Measurements from ENCODE around the gene CLEC18B. TPM values are rescaled to one million over a fixed set of nuclear protein-coding genes. Genes with fewer than 3 reads are reported as not detected.
"Not testable (repeated sequence)": the region's sequence is repeated elsewhere in the genome, so short reads cannot be mapped to it uniquely, and the experiment has no call there.

Gene CLEC18B
- total RNA-seq, 1 experiment from 2014 or later: 0.87 TPM

- H3F3A ChIP-seq (ENCODE audit: low read length, unreplicated experiment); CTCF ChIA-PET; H3K9me3 ChIP-seq (ENCODE audit: low read length); H3K4me2 ChIP-seq (ENCODE audit: low read length); POLR2A ChIA-PET (ENCODE audit: unreplicated experiment); DNase-seq; H3K27ac ChIP-seq (ENCODE audit: low read length); H2AFZ ChIP-seq (ENCODE audit: low read length); ATAC-seq; H4K20me1 ChIP-seq (ENCODE audit: low read length); H3K9ac ChIP-seq (ENCODE audit: low read length); H3K79me2 ChIP-seq (ENCODE audit: low read length); BruUV-seq (replicated peaks); H3K9me2 ChIP-seq (replicated peaks; ENCODE audit: low read length); H3K36me3 ChIP-seq (ENCODE audit: low read depth, low read length); H3K4me3 ChIP-seq (ENCODE audit: low read length); H3K4me1 ChIP-seq (ENCODE audit: insufficient read depth, low read length); intact Hi-C loops (cut with micrococcal nuclease); H3K27me3 ChIP-seq (ENCODE audit: low read length): not testable (repeated sequence)
These were observed 11.0 kb downstream of the CLEC18B start for GRCh38 chr16:74410057-74410957.

DNA sequence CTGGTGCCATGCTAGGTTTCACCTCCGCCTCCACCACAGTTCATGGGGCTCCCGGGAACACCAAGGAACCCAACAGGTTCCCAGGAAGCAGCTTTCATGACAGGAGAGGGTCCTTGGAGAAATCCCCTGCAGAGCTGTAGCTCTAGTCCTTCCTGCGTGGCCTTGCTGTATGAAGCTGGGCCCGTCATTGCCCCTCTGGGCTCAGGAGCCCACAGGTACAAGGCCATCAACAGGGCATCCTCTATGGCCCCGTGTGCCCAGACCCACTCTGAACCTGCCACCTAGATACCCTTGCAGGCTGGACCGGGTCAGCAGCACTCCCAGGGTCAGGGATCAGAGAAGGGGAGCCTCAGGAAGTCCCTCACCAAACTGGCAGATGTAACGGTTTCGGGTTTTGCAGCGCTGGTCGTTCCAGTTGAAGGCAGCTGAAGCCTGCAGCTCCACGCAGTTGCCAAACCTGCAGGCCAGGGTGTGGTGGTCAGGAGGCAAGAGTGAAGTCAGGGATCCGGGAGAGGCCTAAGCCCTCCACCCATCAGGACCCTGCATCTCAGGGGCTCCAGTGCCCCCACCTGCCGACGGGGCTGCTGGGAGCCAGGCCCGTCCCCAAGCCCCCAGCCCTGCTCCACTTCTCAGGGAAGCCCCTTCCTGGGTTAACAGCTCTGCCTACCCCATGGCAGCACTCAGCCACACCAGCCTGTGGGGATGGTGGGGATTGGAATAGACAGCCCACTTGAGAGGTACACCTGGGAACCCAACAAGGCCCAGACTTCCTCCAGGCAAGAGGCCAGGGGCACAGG is 11.9 kb downstream of the CLEC18B start:
- H4K20me1 ChIP-seq (ENCODE audit: low read length); H3K9ac ChIP-seq (ENCODE audit: low read length); POLR2A ChIA-PET (ENCODE audit: unreplicated experiment); H3K9me3 ChIP-seq (ENCODE audit: low read length); H3K79me2 ChIP-seq (ENCODE audit: low read length); H3K4me2 ChIP-seq (ENCODE audit: low read length); H3K36me3 ChIP-seq (ENCODE audit: low read depth, low read length); ATAC-seq; H3K4me3 ChIP-seq (ENCODE audit: low read length); H3K27me3 ChIP-seq (ENCODE audit: low read length); DNase-seq; H2AFZ ChIP-seq (ENCODE audit: low read length); intact Hi-C loops (cut with micrococcal nuclease); CTCF ChIA-PET; BruUV-seq (replicated peaks); H3K27ac ChIP-seq (ENCODE audit: low read length); H3K9me2 ChIP-seq (replicated peaks; ENCODE audit: low read length); H3F3A ChIP-seq (ENCODE audit: low read length, unreplicated experiment); H3K4me1 ChIP-seq (ENCODE audit: insufficient read depth, low read length): not testable (repeated sequence)

DNA sequence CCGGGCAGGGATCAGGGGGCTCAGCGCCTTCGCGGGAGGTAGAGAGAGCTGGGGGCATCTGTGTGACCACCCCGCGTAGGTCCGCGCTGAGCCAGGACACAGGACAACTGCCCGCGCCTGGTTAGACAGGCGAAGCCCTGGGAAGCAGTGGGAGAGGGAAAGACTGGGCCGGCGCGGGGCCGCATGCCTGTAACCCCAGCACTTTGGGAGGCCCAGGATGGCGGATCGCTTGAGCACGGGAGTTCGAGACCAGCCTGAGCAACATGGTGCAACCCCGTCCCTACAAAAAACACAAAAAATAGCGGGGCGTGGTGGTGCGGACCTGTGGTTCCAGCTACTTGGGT is 13.9 kb downstream of the CLEC18B start:
- POLR2A ChIA-PET (ENCODE audit: unreplicated experiment); intact Hi-C loops (cut with micrococcal nuclease); H3K9ac ChIP-seq (ENCODE audit: low read length); DNase-seq; ATAC-seq; CTCF ChIA-PET; BruUV-seq (replicated peaks); H3K36me3 ChIP-seq (ENCODE audit: low read depth, low read length); H3K9me3 ChIP-seq (ENCODE audit: low read length); H3K27ac ChIP-seq (ENCODE audit: low read length); H3K4me1 ChIP-seq (ENCODE audit: insufficient read depth, low read length); H4K20me1 ChIP-seq (ENCODE audit: low read length); H3K4me2 ChIP-seq (ENCODE audit: low read length); H3K79me2 ChIP-seq (ENCODE audit: low read length); H3K27me3 ChIP-seq (ENCODE audit: low read length); H3K9me2 ChIP-seq (replicated peaks; ENCODE audit: low read length); H3F3A ChIP-seq (ENCODE audit: low read length, unreplicated experiment); H2AFZ ChIP-seq (ENCODE audit: low read length); H3K4me3 ChIP-seq (ENCODE audit: low read length): not testable (repeated sequence)

GRCh38 chr16:74406600-74407361 is 14.5 kb downstream of the CLEC18B start:
- H3K79me2 ChIP-seq (ENCODE audit: low read length); POLR2A ChIA-PET (ENCODE audit: unreplicated experiment); H3K9ac ChIP-seq (ENCODE audit: low read length); H3F3A ChIP-seq (ENCODE audit: low read length, unreplicated experiment); H3K4me1 ChIP-seq (ENCODE audit: insufficient read depth, low read length); H3K27ac ChIP-seq (ENCODE audit: low read length); intact Hi-C loops (cut with micrococcal nuclease); H3K9me3 ChIP-seq (ENCODE audit: low read length); H3K4me3 ChIP-seq (ENCODE audit: low read length); H3K4me2 ChIP-seq (ENCODE audit: low read length); H2AFZ ChIP-seq (ENCODE audit: low read length); DNase-seq; H3K36me3 ChIP-seq (ENCODE audit: low read depth, low read length); CTCF ChIA-PET; H4K20me1 ChIP-seq (ENCODE audit: low read length); H3K9me2 ChIP-seq (replicated peaks; ENCODE audit: low read length); H3K27me3 ChIP-seq (ENCODE audit: low read length): not testable (repeated sequence)
- TSS peak; percentile 90 for BruUV-seq (replicated peaks)
- peak; percentile 66 for ATAC-seq

GRCh38 chr16:74404148-74404933 is 16.9 kb downstream of the CLEC18B start:
- H3K9me3 ChIP-seq (ENCODE audit: low read length); H3F3A ChIP-seq (ENCODE audit: low read length, unreplicated experiment); CTCF ChIA-PET; DNase-seq; H3K9ac ChIP-seq (ENCODE audit: low read length); H3K79me2 ChIP-seq (ENCODE audit: low read length); H3K4me3 ChIP-seq (ENCODE audit: low read length); H3K4me2 ChIP-seq (ENCODE audit: low read length); intact Hi-C loops (cut with micrococcal nuclease); BruUV-seq (replicated peaks); POLR2A ChIA-PET (ENCODE audit: unreplicated experiment); H4K20me1 ChIP-seq (ENCODE audit: low read length); H3K4me1 ChIP-seq (ENCODE audit: insufficient read depth, low read length); H3K36me3 ChIP-seq (ENCODE audit: low read depth, low read length); H3K27me3 ChIP-seq (ENCODE audit: low read length); ATAC-seq; H3K9me2 ChIP-seq (replicated peaks; ENCODE audit: low read length); H3K27ac ChIP-seq (ENCODE audit: low read length); H2AFZ ChIP-seq (ENCODE audit: low read length): not testable (repeated sequence)

- DNase-seq; H3K4me3 ChIP-seq (ENCODE audit: low read length); H3K36me3 ChIP-seq (ENCODE audit: low read depth, low read length); H2AFZ ChIP-seq (ENCODE audit: low read length); intact Hi-C loops (cut with micrococcal nuclease); H3F3A ChIP-seq (ENCODE audit: low read length, unreplicated experiment); BruUV-seq (replicated peaks); H3K27me3 ChIP-seq (ENCODE audit: low read length); ATAC-seq; POLR2A ChIA-PET (ENCODE audit: unreplicated experiment); H3K9me3 ChIP-seq (ENCODE audit: low read length); H3K79me2 ChIP-seq (ENCODE audit: low read length); CTCF ChIA-PET; H3K27ac ChIP-seq (ENCODE audit: low read length); H3K4me2 ChIP-seq (ENCODE audit: low read length); H3K9me2 ChIP-seq (replicated peaks; ENCODE audit: low read length); H4K20me1 ChIP-seq (ENCODE audit: low read length); H3K9ac ChIP-seq (ENCODE audit: low read length); H3K4me1 ChIP-seq (ENCODE audit: insufficient read depth, low read length): not testable (repeated sequence)
These were observed 21.0 kb downstream of the CLEC18B start for GRCh38 chr16:74400238-74400637.

Measured in PC-3 (cell line).